Thyroid gland (tissue), 4 donors: Measurements from ENCODE around the gene WDR49.

Experiments used
- POLR2A ChIP-seq, 2 donors: fragments of 450-650 bp; IDR thresholded peaks; one replicate each; pipeline ENCODE4 v1.6.1; 2017; ENCODE audit warnings: antibody characterized with exemption in 2 of 2, mild to moderate bottlenecking in 2 of 2, moderate library complexity in 1 of 2
- TF ChIP-seq, protein P1 (sequence below), 6 experiments: fragments of 200-600 bp in 3 of 6; fragments of 450-650 bp in 3 of 6; sonication (generic) in 3 of 6; IDR thresholded peaks; one replicate each; pipeline ENCODE4 v1.5.1; 2016 to 2019; ENCODE audit warnings: antibody characterized with exemption in 6 of 6, mild to moderate bottlenecking in 2 of 6, inconsistent platforms in 1 of 6, moderate library complexity in 1 of 6

DNA sequence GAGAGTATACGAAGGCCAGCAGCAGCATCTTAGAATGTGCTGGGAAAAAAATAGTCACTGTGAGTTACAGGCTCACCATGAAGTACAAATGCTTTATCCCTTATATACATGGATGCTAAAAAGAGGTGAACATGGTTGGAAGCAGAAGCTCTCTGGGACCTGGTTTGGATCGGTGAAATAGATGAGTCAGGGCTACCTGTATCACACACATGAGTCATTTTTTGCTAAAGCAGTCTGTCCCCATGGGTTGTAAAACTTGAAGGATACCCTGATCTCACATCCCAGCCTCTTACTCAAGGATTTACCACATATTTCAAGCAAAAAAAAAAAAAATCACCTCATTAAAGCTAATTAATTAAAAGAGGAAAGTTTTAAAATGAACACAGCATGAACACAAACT lies 173.0 kb downstream of the WDR49 start:
- TF ChIP-seq, protein P1, sequence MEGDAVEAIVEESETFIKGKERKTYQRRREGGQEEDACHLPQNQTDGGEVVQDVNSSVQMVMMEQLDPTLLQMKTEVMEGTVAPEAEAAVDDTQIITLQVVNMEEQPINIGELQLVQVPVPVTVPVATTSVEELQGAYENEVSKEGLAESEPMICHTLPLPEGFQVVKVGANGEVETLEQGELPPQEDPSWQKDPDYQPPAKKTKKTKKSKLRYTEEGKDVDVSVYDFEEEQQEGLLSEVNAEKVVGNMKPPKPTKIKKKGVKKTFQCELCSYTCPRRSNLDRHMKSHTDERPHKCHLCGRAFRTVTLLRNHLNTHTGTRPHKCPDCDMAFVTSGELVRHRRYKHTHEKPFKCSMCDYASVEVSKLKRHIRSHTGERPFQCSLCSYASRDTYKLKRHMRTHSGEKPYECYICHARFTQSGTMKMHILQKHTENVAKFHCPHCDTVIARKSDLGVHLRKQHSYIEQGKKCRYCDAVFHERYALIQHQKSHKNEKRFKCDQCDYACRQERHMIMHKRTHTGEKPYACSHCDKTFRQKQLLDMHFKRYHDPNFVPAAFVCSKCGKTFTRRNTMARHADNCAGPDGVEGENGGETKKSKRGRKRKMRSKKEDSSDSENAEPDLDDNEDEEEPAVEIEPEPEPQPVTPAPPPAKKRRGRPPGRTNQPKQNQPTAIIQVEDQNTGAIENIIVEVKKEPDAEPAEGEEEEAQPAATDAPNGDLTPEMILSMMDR (IDR thresholded peaks at IDR 0.05): no peak
- TF ChIP-seq POLR2A (IDR thresholded peaks at IDR 0.05): no peak
